IMR-90 (cell line): ENCODE data around the gene DIPK1A. TPM values are rescaled to one million over a fixed set of nuclear protein-coding genes. Genes with fewer than 3 reads are reported as not detected.

Experiments used
- ATAC-seq: fragments of 200-7000 bp; cut with Tn5 transposase; 2 replicates; pipeline ENCODE4 v1.9.1; 2020; ENCODE audit warnings: low read depth, mild to moderate bottlenecking, moderate library complexity
- BruUV-seq: library from RNA; stranded (reverse); fragments of 400-500 nt; replicated peaks from 2 replicates; lab custom pipeline; 2021; lab: Mats Ljungman, UMichigan
- CTCF ChIA-PET: fragments of 300-600 bp; formaldehyde crosslinking; extraction: SDS; loops from one replicate; lab custom pipeline; 2021; ENCODE audit warnings: antibody characterized with exemption; lab: Yijun Ruan, JAX
- POLR2A ChIA-PET: fragments of 300-600 bp; sonication (Branson Sonifier 250); formaldehyde crosslinking; loops from one replicate; lab custom pipeline; 2022; ENCODE audit warnings: antibody characterized with exemption; ENCODE audit not compliant: unreplicated experiment; lab: Charles Lee
- DNase-seq: peaks from one replicate; pipeline ENCODE4 v3.0.0; 2013
- H2AFZ ChIP-seq: replicated peaks from 2 replicates; pipeline ENCODE3; 2013; ENCODE audit warnings: low read length, mild to moderate bottlenecking; ENCODE audit not compliant: poor library complexity
- H2AK5ac ChIP-seq: 2 replicates; pipeline ENCODE4 v1.6.1; 2013; ENCODE audit warnings: low read depth, low read length, inconsistent platforms
- H2AK9ac ChIP-seq: replicated peaks from 2 replicates; pipeline ENCODE3; 2013; ENCODE audit warnings: mild to moderate bottlenecking, low read depth, low read length, moderate library complexity; ENCODE audit not compliant: poor library complexity
- H2BK120ac ChIP-seq: 2 replicates; pipeline ENCODE4 v1.6.1; 2013; ENCODE audit warnings: low read depth, low read length, inconsistent platforms
- H2BK15ac ChIP-seq: 3 replicates; pipeline ENCODE4 v1.6.1; 2013; ENCODE audit warnings: low read depth, low read length, inconsistent platforms
- H2BK20ac ChIP-seq: 2 replicates; pipeline ENCODE4 v1.6.1; 2013; ENCODE audit warnings: low read depth, mild to moderate bottlenecking, inconsistent platforms, low read length, moderate library complexity
- H2BK5ac ChIP-seq: 2 replicates; pipeline ENCODE4 v1.6.1; 2013; ENCODE audit warnings: mild to moderate bottlenecking, low read depth, low read length, inconsistent platforms; ENCODE audit not compliant: poor library complexity, severe bottlenecking
- H3K14ac ChIP-seq: replicated peaks from 2 replicates; pipeline ENCODE4 v1.6.1; 2013; ENCODE audit warnings: low read depth, low read length, inconsistent platforms
- H3K18ac ChIP-seq: 2 replicates; pipeline ENCODE4 v1.6.1; 2013; ENCODE audit warnings: low read depth, low read length, control low read depth
- H3K23ac ChIP-seq: 2 replicates; pipeline ENCODE4 v1.6.1; 2013; ENCODE audit warnings: low read depth, low read length, inconsistent platforms
- H3K27ac ChIP-seq: 2 replicates; pipeline ENCODE4 v1.5.1; 2013; ENCODE audit warnings: mild to moderate bottlenecking, control low read depth, low read length; ENCODE audit not compliant: insufficient read depth
- H3K27me3 ChIP-seq: 2 replicates; pipeline ENCODE4 v1.6.1; 2013; ENCODE audit warnings: low read length; ENCODE audit not compliant: control insufficient read depth, insufficient read depth
- H3K36me3 ChIP-seq: 2 replicates; pipeline ENCODE4 v1.6.1; 2013; ENCODE audit warnings: low read length, mixed read lengths; ENCODE audit not compliant: control insufficient read depth, insufficient read depth
- H3K4ac ChIP-seq: 2 replicates; pipeline ENCODE4 v1.6.1; 2013; ENCODE audit warnings: low read depth, low read length, inconsistent platforms
- H3K4me1 ChIP-seq: 2 replicates; pipeline ENCODE4 v1.6.1; 2013; ENCODE audit warnings: low read length, mixed read lengths; ENCODE audit not compliant: control insufficient read depth, insufficient read depth
- H3K4me2 ChIP-seq: 2 replicates; pipeline ENCODE4 v1.6.1; 2013; ENCODE audit warnings: low read depth, mild to moderate bottlenecking, control low read depth, low read length, moderate library complexity
- H3K4me3 ChIP-seq: 2 replicates; pipeline ENCODE4 v1.5.1; 2013; ENCODE audit warnings: low read depth, mild to moderate bottlenecking, control low read depth, low read length, moderate library complexity; ENCODE audit not compliant: insufficient read depth
- H3K56ac ChIP-seq: 2 replicates; pipeline ENCODE4 v1.6.1; 2013; ENCODE audit warnings: low read length, inconsistent platforms; ENCODE audit not compliant: insufficient read depth; ENCODE audit errors: extremely low read depth
- H3K79me1 ChIP-seq, 2 experiments: 2 replicates each; pipeline ENCODE4 v1.6.1; 2013; ENCODE audit warnings: low read length in 2 of 2, inconsistent platforms in 1 of 2, low read depth in 1 of 2
- H3K9ac ChIP-seq: 2 replicates; pipeline ENCODE4 v1.6.1; 2013; ENCODE audit warnings: low read depth, low read length, control low read depth
- H3K9me1 ChIP-seq: 2 replicates; pipeline ENCODE4 v1.6.1; 2013; ENCODE audit warnings: low read length, inconsistent platforms; ENCODE audit not compliant: insufficient read depth
- H3K9me3 ChIP-seq: 2 replicates; pipeline ENCODE4 v1.6.1; 2013; ENCODE audit warnings: low read length; ENCODE audit not compliant: control insufficient read depth, insufficient read depth
- H4K20me1 ChIP-seq: 2 replicates; pipeline ENCODE4 v1.6.1; 2013; ENCODE audit warnings: low read length, inconsistent platforms; ENCODE audit not compliant: insufficient read depth
- H4K5ac ChIP-seq: 2 replicates; pipeline ENCODE4 v1.6.1; 2013; ENCODE audit warnings: mild to moderate bottlenecking, low read depth, low read length, control low read depth
- H4K8ac ChIP-seq, 2 experiments: 2 replicates each; pipeline ENCODE4 v1.6.1; 2013; ENCODE audit warnings: low read depth in 2 of 2, low read length in 2 of 2, control low read depth in 1 of 2, inconsistent platforms in 1 of 2
- H4K91ac ChIP-seq: 2 replicates; pipeline ENCODE4 v1.6.1; 2013; ENCODE audit warnings: low read depth, low read length, inconsistent platforms; ENCODE audit not compliant: insufficient read depth
- CEBPB ChIP-seq: IDR thresholded peaks from 2 replicates; pipeline ENCODE4 v1.6.1; 2012; ENCODE audit warnings: low read depth, low read length, improper control_type of control experiment
- CHD1 ChIP-seq: IDR thresholded peaks from 2 replicates; pipeline ENCODE4 v1.6.1; 2012; ENCODE audit warnings: low read depth, low read length, improper control_type of control experiment
- WGBS, 2 experiments: methylation state at CpG; one replicate each; pipeline versions ENCODE4 v1.1.5 to v1.1.7; 2013; ENCODE audit warnings: missing lambda C conversion rate in 2 of 2; ENCODE audit not compliant: insufficient read length in 1 of 2; ENCODE audit errors: extremely low coverage in 2 of 2; 5-methylcytosine and 5-hydroxymethylcytosine counted together
- dilution Hi-C: fragments of 300-500 bp; cut with HindIII; formaldehyde crosslinking; loops from one replicate; pipeline ENCODE4 v1.14.3; 2018; ENCODE audit warnings: low sequenced_read_pairs; ENCODE audit not compliant: unreplicated experiment
- in situ Hi-C: fragments of 300-500 bp; cut with MboI; formaldehyde crosslinking; loops from 3 replicates; pipeline ENCODE4 v1.14.3; 2019; ENCODE audit warnings: low sequenced_read_pairs, inconsistent platforms, mixed read lengths
- intact Hi-C: fragments of 100-400 bp; cut with micrococcal nuclease; formaldehyde crosslinking; loops from 2 replicates; pipeline ENCODE4 v1.10.0; 2022
- polyA plus RNA-seq, 3 experiments: library from polyadenylated mRNA; depleted of rRNA; stranded (reverse); fragments of >200 nt; gene quantifications; 2 replicates each; pipeline ENCODE4 v1.2.3, GENCODE V29; 2012; ENCODE audit warnings: low replicate concordance in 1 of 3
- total RNA-seq: library from RNA; depleted of rRNA; stranded (reverse); fragments of >200 nt; gene quantifications from 2 replicates; pipeline ENCODE4 v1.2.3, GENCODE V29; 2012

Gene DIPK1A
- total and polyA plus RNA-seq, 2 of the 4 experiments (the other 2 are of a cell fraction): 4.7 to 5.7 TPM

- Histone ChIP-seq H3K9me3 (no peaks in the 10 kb centered on the region), H3K27me3 (no peaks in the 10 kb centered on the region), H4K91ac (no peak overlapping the region), H3K56ac (no peak overlapping the region), H3K27ac (peak overlapping the region; percentile 61; the same call in 1 of the 2 replicates), H4K5ac (no peak overlapping the region; the same call in 1 of the 2 replicates), H2BK5ac (peak overlapping the region; percentile 56), H2BK15ac (no peak overlapping the region), H3K4me2 (no peak overlapping the region), H4K20me1 (no peaks in the 10 kb centered on the region), H3K4me3 (no peak overlapping the region), H3K9ac (no peak overlapping the region), H3K79me1 (peaks cover 8 to 21% of the 10 kb centered on the region in 2 experiments; a peak in 3 of 4 replicates), H3K18ac (peak overlapping the region; percentile 74; the same call in 1 of the 2 replicates), H3K23ac (no peak overlapping the region; the same call in 1 of the 2 replicates), H3K4ac (no peak overlapping the region), H2BK120ac (peak overlapping the region; percentile 82), H3K36me3 (no peaks in the 10 kb centered on the region), H4K8ac (no peak overlapping the region), H2BK20ac (peak overlapping the region; percentile 47; the same call in 1 of the 2 replicates), H3K9me1 (no peaks in the 10 kb centered on the region; the same call in 1 of the 2 replicates), H2AK9ac (no peak overlapping the region), H2AK5ac (no peak overlapping the region), H3K4me1 (peaks cover 11% of the 10 kb centered on the region), H2AFZ (no peak overlapping the region), H3K14ac (peak overlapping the region; percentile 51; the same call in 1 of the 2 replicates)
- intact Hi-C loops (loop anchor here (2.0 kb wide), 1 partner anchor 17 kb away; no protein-coding TSS in a partner anchor), dilution Hi-C loops (no loop called here), in situ Hi-C loops (no loop called here)
- TF ChIP-seq CEBPB (0 out of 2 replicates have a peak, but pooled peaks have one; percentile 1), CHD1 (no peak)
- ChIA-PET POLR2A (no interaction called here), CTCF (no interaction called here)
- BruUV-seq: no TSS peak
- DNase-seq: peak; percentile 47
- peak; percentile 33 for ATAC-seq
- no CpG with 5 or more reads among the region's 2 CpGs for WGBS, 2 experiments
Observed at GRCh38 chr1:92933459-92933858, 27.8 kb downstream of the DIPK1A start.
